ENCODE data around the gene RGS11.

GRCh38 chr16:266258-267164 is 9.2 kb downstream of the RGS11 start:
- no peak for TF ChIP-seq POLR2AphosphoS5 (IDR thresholded peaks at IDR 0.05; ENCODE audit: borderline replicate concordance, low read depth, low read length)
- no peak for TF ChIP-seq EZH2 (IDR thresholded peaks at IDR 0.05)
- TF ChIP-seq FOXP2 (optimal IDR thresholded peaks at IDR 0.05; ENCODE audit: control extremely low read depth, extremely low read length, insufficient read depth), result no peak
